Nephron progenitor cell (in vitro differentiated cells): ENCODE data around the gene KCND3.
"Not testable (repeated sequence)": the region's sequence is repeated elsewhere in the genome, so short reads cannot be mapped to it uniquely, and the experiment has no call there.

ENCODE experiments used
- DNase-seq: peaks from one replicate; pipeline ENCODE4 v3.0.0; 2021
- H3K27ac Mint-ChIP-seq: 2 replicates; pipeline ENCODE4 v1.8.0; 2021; ENCODE audit warnings: mild to moderate bottlenecking, moderate library complexity, mixed read lengths
- H3K27me3 Mint-ChIP-seq: 2 replicates; pipeline ENCODE4 v1.8.0; 2021; ENCODE audit warnings: mild to moderate bottlenecking, low read depth, mixed read lengths; ENCODE audit not compliant: poor library complexity
- H3K36me3 Mint-ChIP-seq: 2 replicates; pipeline ENCODE4 v1.8.0; 2021; ENCODE audit warnings: low read depth, mixed read lengths
- H3K4me1 Mint-ChIP-seq: 2 replicates; pipeline ENCODE4 v1.8.0; 2021; ENCODE audit warnings: mixed read lengths
- H3K4me3 Mint-ChIP-seq: 2 replicates; pipeline ENCODE4 v1.8.0; 2021; ENCODE audit warnings: mild to moderate bottlenecking, moderate library complexity, mixed read lengths
- H3K9me3 Mint-ChIP-seq: 2 replicates; pipeline ENCODE4 v1.8.0; 2021; ENCODE audit warnings: mild to moderate bottlenecking, moderate library complexity, mixed read lengths
- CTCF ChIP-seq: fragments of 200-600 bp; sonication (generic); IDR thresholded peaks from 2 replicates; pipeline ENCODE4 v1.5.0; 2021; ENCODE audit warnings: antibody characterized with exemption

Gene KCND3

GRCh38 chr1:111802984-111803383 lies 186.5 kb downstream of the KCND3 start:
- Mint-ChIP-seq H3K36me3 (no peaks in the 10 kb centered on the region), H3K4me3 (no peak overlapping the region), H3K4me1 (no peaks in the 10 kb centered on the region), H3K27me3 (peaks cover 12% of the 10 kb centered on the region), H3K27ac (no peak overlapping the region), H3K9me3 (peaks cover 6% of the 10 kb centered on the region)
- DNase-seq, result no peak
- TF ChIP-seq CTCF, result no peak

DNA sequence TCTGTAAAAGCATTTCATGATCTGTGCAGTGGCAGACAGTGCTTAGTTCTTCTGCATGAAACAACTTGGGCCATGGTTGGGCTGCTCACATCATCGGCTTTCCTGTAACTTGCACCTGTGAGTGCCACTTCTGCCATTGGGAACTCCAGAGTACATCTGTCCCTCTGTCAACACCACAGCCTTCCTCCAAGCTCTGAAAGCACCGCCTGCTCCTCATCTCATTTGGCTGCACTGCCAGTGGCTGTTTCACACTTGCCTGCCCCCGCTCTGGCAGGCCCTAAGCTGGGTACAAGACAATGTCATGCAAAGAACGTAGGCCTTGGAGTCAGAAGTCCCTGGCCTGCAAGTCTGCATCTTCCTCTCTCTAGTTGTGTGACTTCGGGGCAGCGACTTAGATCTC lies 187.4 kb downstream of the KCND3 start:
- no peaks in the 10 kb centered on the region for H3K4me1 Mint-ChIP-seq
- no peak for TF ChIP-seq CTCF
- H3K9me3 Mint-ChIP-seq, result peaks cover 6% of the 10 kb centered on the region
- no peak for DNase-seq
- no peaks in the 10 kb centered on the region for H3K36me3 Mint-ChIP-seq
- H3K27me3 Mint-ChIP-seq, result peaks cover 12% of the 10 kb centered on the region
- H3K4me3 Mint-ChIP-seq, result no peak overlapping the region
- H3K27ac Mint-ChIP-seq, result no peak overlapping the region

DNA sequence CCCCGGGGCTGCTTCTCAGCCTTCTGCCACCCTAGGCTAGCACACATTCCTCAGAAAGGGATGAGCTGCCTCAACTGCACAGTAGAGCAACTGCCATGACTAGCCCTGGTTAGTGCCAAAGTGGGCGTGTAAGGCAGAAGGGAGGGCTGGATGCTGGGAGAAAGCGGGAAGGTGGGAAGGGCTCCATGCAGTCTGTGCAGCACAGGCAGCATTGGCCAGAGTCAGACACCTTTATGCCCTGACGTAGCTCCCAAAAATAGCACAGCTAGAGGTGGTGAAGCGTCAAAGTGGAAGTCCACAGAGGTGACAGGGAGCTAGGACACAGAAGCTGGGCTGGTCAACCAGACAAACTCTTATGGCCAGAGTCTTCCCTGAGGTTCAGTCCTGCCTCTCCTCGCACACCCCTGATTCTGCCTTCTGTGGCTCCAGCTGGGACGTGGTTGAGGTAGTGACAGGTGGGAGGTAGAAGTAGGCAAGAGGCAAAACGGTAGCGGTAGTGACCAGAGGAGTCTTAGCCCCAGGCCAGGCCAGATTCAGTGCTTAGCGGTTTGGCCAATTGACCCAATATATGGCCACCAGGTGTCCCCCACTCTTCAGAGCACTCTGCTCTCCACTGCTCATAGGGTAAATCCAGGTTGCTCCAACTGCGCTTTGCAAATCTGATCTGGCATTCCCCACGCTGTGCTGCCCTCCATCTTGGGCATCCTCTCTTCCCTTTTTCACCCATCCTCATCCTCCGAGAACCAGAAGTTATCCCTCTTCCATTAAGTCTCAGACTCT lies 188.2 kb downstream of the KCND3 start:
- no peak for DNase-seq
- no peak for TF ChIP-seq CTCF
- H3K4me3 Mint-ChIP-seq, result no peak overlapping the region
- no peaks in the 10 kb centered on the region for H3K4me1 Mint-ChIP-seq
- no peak overlapping the region for H3K27ac Mint-ChIP-seq
- H3K9me3 Mint-ChIP-seq, result peaks cover 6% of the 10 kb centered on the region
- peaks cover 12% of the 10 kb centered on the region for H3K27me3 Mint-ChIP-seq
- no peaks in the 10 kb centered on the region for H3K36me3 Mint-ChIP-seq

GRCh38 chr1:111799722-111800121 lies 189.7 kb downstream of the KCND3 start:
- H3K27me3 Mint-ChIP-seq, DNase-seq, H3K9me3 Mint-ChIP-seq, H3K4me1 Mint-ChIP-seq, H3K36me3 Mint-ChIP-seq, H3K27ac Mint-ChIP-seq, H3K4me3 Mint-ChIP-seq: not testable (repeated sequence)

DNA sequence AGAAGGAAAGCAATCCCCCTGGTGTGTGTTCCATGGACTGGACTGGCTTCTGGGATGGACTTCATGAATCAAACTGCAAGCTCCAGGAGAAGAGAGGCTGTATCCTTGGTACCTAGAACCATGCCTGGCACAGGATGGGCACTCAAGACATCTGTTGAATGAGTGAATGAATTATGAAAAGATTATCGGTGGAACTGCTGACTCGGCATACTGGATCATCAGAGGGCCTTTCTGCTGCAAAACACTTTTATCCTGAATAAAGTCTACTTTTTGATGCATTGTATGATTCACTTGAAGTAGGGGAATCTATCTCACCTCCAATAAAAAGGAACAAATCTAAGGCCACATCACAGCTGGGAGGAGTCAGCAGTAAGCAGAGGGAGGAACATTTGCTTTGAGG lies 190.9 kb downstream of the KCND3 start:
- H3K4me1 Mint-ChIP-seq, result no peaks in the 10 kb centered on the region
- no peak overlapping the region for H3K27ac Mint-ChIP-seq
- H3K27me3 Mint-ChIP-seq, result peaks cover 9% of the 10 kb centered on the region
- H3K9me3 Mint-ChIP-seq, result peaks cover 6% of the 10 kb centered on the region
- H3K36me3 Mint-ChIP-seq, result no peaks in the 10 kb centered on the region
- no peak overlapping the region for H3K4me3 Mint-ChIP-seq
- TF ChIP-seq CTCF, result no peak
- DNase-seq, result no peak

- Mint-ChIP-seq H3K27ac (no peak overlapping the region), H3K36me3 (no peaks in the 10 kb centered on the region), H3K4me1 (peaks cover 5% of the 10 kb centered on the region), H3K9me3 (peaks cover 6% of the 10 kb centered on the region), H3K27me3 (peaks cover 14% of the 10 kb centered on the region), H3K4me3 (no peak overlapping the region)
- DNase-seq, result no peak
- TF ChIP-seq CTCF, result no peak
Measured at GRCh38 chr1:111795401-111795800, 194.1 kb downstream of the KCND3 start.
